Kidney epithelial cell (primary cell): ENCODE data around the gene RGS12. TPM values are rescaled to one million over a fixed set of nuclear protein-coding genes. Genes with fewer than 3 reads are reported as not detected.
A peak's percentile ranks its signal among the peaks of the same experiment; 100 is the strongest.

Experiments used
- DNase-seq: peaks from one replicate; pipeline ENCODE4 v3.0.0-alpha.2; 2010; ENCODE audit warnings: low read depth
- H3K27me3 ChIP-seq: 2 replicates; pipeline ENCODE4 v1.6.0; 2011; ENCODE audit warnings: low read length; ENCODE audit not compliant: control insufficient read depth, insufficient read depth
- H3K36me3 ChIP-seq: 2 replicates; pipeline ENCODE4 v1.5.1; 2011; ENCODE audit warnings: low read length; ENCODE audit not compliant: control insufficient read depth, insufficient read depth
- H3K4me3 ChIP-seq: 2 replicates; pipeline ENCODE4 v1.5.1; 2011; ENCODE audit warnings: low read depth, mild to moderate bottlenecking, control low read depth, low read length
- CTCF ChIP-seq: IDR thresholded peaks from 2 replicates; pipeline ENCODE4 v1.5.1; 2011; ENCODE audit warnings: mild to moderate bottlenecking, moderate library complexity, low read length, control low read depth, inconsistent platforms; ENCODE audit not compliant: insufficient read depth, poor library complexity, severe bottlenecking
- total RNA-seq: library from RNA; depleted of rRNA; stranded (reverse); fragments of >200 nt; gene quantifications from 2 replicates; pipeline ENCODE4 v1.2.3, GENCODE V29; 2015

The RGS12 gene
- total RNA-seq, 1 donor from 2014 or later: 28.7 TPM

DNA sequence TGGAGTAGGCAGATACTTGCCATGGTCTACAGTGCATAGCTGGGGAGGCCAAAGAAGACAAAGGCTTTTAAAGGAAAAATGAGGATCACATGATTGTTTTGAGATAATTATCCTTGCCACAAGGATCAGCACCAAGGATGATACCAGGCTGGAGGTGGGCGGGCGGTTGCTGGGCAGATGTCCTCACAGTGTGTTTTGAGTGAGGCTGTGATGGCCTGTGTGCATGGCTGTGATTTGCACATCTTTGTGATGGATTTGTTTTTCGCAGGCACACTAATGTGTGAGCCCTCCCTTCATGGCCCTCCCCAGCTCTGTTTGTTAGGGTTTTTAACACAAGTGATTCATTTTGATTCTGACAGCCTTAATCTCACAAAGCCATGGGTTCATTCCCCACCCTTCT lies 46.8 kb downstream of the RGS12 start:
- no peak overlapping the region for H3K4me3 ChIP-seq
- no peaks in the 10 kb centered on the region for H3K27me3 ChIP-seq
- no peaks in the 10 kb centered on the region for H3K36me3 ChIP-seq
- DNase-seq: no peak
- no peak for TF ChIP-seq CTCF

- no peak overlapping the region for H3K4me3 ChIP-seq
- no peaks in the 10 kb centered on the region for H3K27me3 ChIP-seq
- no peaks in the 10 kb centered on the region for H3K36me3 ChIP-seq
- no peak for DNase-seq
- no peak for TF ChIP-seq CTCF
Measured at GRCh38 chr4:3340038-3340699, 47.3 kb downstream of the RGS12 start.

- peak; percentile 6 for TF ChIP-seq CTCF
- Histone ChIP-seq H3K27me3 (no peaks in the 10 kb centered on the region), H3K4me3 (no peak overlapping the region), H3K36me3 (no peaks in the 10 kb centered on the region)
- DNase-seq: no peak
Measured at GRCh38 chr4:3340700-3341083, 47.9 kb downstream of the RGS12 start.

DNA sequence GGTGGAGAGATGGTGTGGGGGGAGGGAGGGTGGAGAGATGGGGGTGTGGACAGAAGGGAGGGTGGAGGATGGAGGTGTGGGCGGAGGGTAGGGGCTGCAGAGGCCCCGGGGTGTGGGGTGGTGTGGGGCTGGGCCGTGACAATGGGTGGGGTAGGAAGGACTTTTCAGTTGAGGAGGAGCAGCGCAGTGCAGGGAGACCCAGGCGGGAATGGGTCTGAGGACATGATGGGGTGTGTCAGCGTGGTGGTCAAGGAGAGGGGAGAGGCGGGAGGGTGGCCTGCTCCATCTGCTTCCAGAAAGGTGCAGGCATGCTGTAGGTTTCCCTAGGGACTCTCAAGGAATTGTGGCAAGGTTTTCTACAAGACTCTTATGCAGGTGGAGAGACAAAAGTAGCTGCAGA lies 48.9 kb downstream of the RGS12 start:
- TF ChIP-seq CTCF: no peak
- Histone ChIP-seq H3K4me3 (no peak overlapping the region), H3K36me3 (no peaks in the 10 kb centered on the region), H3K27me3 (no peaks in the 10 kb centered on the region)
- DNase-seq: no peak

- TF ChIP-seq CTCF: no peak
- peak; percentile 31 for DNase-seq
Measured at GRCh38 chr4:3342182-3342854, 49.5 kb downstream of the RGS12 start.

More at GRCh38 chr4:3342182-3342854, 49.5 kb downstream of the RGS12 start:
- Histone ChIP-seq H3K36me3 (no peaks in the 10 kb centered on the region), H3K4me3 (no peak overlapping the region), H3K27me3 (no peaks in the 10 kb centered on the region)

Other genes starting within 250 kb of the RGS12 start
- not detected in 2 replicates for gene HTT-AS, start 218.5 kb upstream of the RGS12 start, total RNA-seq
- 43.8 and 72.6 TPM in 2 replicates for gene HTT, start 218.3 kb upstream of the RGS12 start, total RNA-seq
- gene MSANTD1, start 43.9 kb upstream of the RGS12 start, total RNA-seq: 0.50 TPM in 1 of 2 replicates, not detected in the other
- gene HGFAC, start 148.9 kb downstream of the RGS12 start, total RNA-seq: not detected in 2 replicates
- 4.5 and 6.9 TPM in 2 replicates for gene DOK7, start 170.3 kb downstream of the RGS12 start, total RNA-seq
- 117 and 147 TPM in 2 replicates for gene LRPAP1, start 239.4 kb downstream of the RGS12 start, total RNA-seq